Endometrial microvascular endothelial cells (primary cell): Measurements from ENCODE around the gene CA4. TPM values are rescaled to one million over a fixed set of nuclear protein-coding genes. Genes with fewer than 3 reads are reported as not detected.
"Not testable (repeated sequence)": the region's sequence is repeated elsewhere in the genome, so short reads cannot be mapped to it uniquely, and the experiment has no call there.

Source experiments
- in situ Hi-C: cut with HindIII; loops from 2 replicates; pipeline ENCODE4 v1.10.0; 2017; ENCODE audit warnings: low sequenced_read_pairs, low pct_unique_long_range_greater_than_20kb; ENCODE audit errors: inconsistent ontology term
- total RNA-seq: library from RNA; depleted of rRNA; stranded (reverse); fragments of >200 nt; gene quantifications from one replicate; pipeline ENCODE4 v1.2.3, GENCODE V29; 2015; ENCODE audit errors: inconsistent ontology term

Gene CA4
- total RNA-seq, 1 donor from 2014 or later = not detected

DNA sequence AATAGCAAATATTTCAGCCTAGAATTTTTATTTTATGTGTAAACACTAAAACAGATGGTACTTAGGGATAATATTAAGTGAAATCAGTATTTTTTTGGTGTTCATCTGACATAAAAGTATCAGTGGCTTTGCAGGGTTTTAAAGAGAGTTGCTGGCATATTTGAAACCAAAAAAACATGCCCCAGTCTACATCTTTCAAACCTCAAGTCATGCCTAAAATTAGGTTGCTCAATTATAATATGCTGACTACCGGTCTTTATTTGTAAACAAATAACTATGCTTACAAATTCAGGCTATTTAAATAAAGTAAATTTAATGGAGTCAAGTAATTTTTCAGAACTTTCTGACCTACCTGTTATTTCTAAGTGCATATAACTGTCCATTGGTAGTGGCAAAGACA lies 58.5 kb downstream of the CA4 start:
- in situ Hi-C loops = not testable (repeated sequence)

Other genes with a start within 250 kb of the CA4 start
- 11.8 TPM for gene RNFT1, start 185.2 kb upstream of the CA4 start, total RNA-seq
- 26.4 TPM for gene HEATR6, start 71.1 kb upstream of the CA4 start, total RNA-seq
- gene USP32, start 242.2 kb downstream of the CA4 start, total RNA-seq = 27.8 TPM